ENCODE measurements around the gene SLC2A14.
"Not testable (repeated sequence)": the region's sequence is repeated elsewhere in the genome, so short reads cannot be mapped to it uniquely, and the experiment has no call there.

- TF ChIP-seq, protein P1, sequence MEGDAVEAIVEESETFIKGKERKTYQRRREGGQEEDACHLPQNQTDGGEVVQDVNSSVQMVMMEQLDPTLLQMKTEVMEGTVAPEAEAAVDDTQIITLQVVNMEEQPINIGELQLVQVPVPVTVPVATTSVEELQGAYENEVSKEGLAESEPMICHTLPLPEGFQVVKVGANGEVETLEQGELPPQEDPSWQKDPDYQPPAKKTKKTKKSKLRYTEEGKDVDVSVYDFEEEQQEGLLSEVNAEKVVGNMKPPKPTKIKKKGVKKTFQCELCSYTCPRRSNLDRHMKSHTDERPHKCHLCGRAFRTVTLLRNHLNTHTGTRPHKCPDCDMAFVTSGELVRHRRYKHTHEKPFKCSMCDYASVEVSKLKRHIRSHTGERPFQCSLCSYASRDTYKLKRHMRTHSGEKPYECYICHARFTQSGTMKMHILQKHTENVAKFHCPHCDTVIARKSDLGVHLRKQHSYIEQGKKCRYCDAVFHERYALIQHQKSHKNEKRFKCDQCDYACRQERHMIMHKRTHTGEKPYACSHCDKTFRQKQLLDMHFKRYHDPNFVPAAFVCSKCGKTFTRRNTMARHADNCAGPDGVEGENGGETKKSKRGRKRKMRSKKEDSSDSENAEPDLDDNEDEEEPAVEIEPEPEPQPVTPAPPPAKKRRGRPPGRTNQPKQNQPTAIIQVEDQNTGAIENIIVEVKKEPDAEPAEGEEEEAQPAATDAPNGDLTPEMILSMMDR (IDR thresholded peaks at IDR 0.05; ENCODE audit: insufficient read depth, low read length), result not testable (repeated sequence)
- not testable (repeated sequence) for TF ChIP-seq REST (IDR thresholded peaks at IDR 0.05; ENCODE audit: insufficient replicate concordance, low read depth); GABPA (IDR thresholded peaks at IDR 0.05; ENCODE audit: low read depth); POLR2AphosphoS5 (IDR thresholded peaks at IDR 0.05; ENCODE audit: low read depth); SPI1 (IDR thresholded peaks at IDR 0.05; ENCODE audit: borderline replicate concordance, low read depth)
These were observed 30.3 kb downstream of the SLC2A14 start for GRCh38 chr12:7842444-7842843.
